NT2/D1 (cell line): ENCODE data around the gene MAML3.

Source experiments
- YY1 ChIP-seq: IDR thresholded peaks from 2 replicates; pipeline ENCODE4 v1.6.1; 2011; ENCODE audit not compliant: insufficient read length, insufficient read depth
- ZNF274 ChIP-seq: IDR thresholded peaks from 2 replicates; pipeline ENCODE4 v1.6.1; 2011; ENCODE audit warnings: mild to moderate bottlenecking, low read depth, low read length

GRCh38 chr4:140157341-140157740 is 3.4 kb upstream of the MAML3 start:
- no peak for TF ChIP-seq YY1
- TF ChIP-seq ZNF274, result no peak
